HEK293T (cell line): ENCODE data around the gene CENATAC.

Experiments used
- CTCF ChIA-PET: fragments of 350-600 bp; formaldehyde crosslinking; extraction: SDS; loops from one replicate; lab custom pipeline; 2021; ENCODE audit warnings: antibody characterized with exemption, inconsistent platforms; lab: Yijun Ruan, JAX
- POLR2A ChIA-PET: fragments of 350-600 bp; formaldehyde crosslinking; extraction: SDS; loops from one replicate; lab custom pipeline; 2020; ENCODE audit warnings: antibody characterized with exemption, inconsistent platforms; lab: Yijun Ruan, JAX
- DNase-seq: peaks from one replicate; pipeline ENCODE4 v3.0.0; 2012; ENCODE audit warnings: mixed read lengths; ENCODE audit errors: extremely low spot score
- ARNT ChIP-seq: fragments of 450-650 bp; IDR thresholded peaks from 2 replicates; pipeline ENCODE4 v1.6.1; 2017; ENCODE audit warnings: mild to moderate bottlenecking
- BHLHE40 ChIP-seq: fragments of 450-650 bp; IDR thresholded peaks from 2 replicates; pipeline ENCODE4 v1.6.1; 2016; ENCODE audit warnings: mild to moderate bottlenecking, moderate library complexity, borderline replicate concordance
- CTBP1 ChIP-seq: fragments of 450-650 bp; IDR thresholded peaks from 2 replicates; pipeline ENCODE4 v1.6.1; 2016; ENCODE audit warnings: borderline replicate concordance
- ELF4 ChIP-seq: fragments of 450-650 bp; IDR thresholded peaks from 2 replicates; pipeline ENCODE4 v1.6.1; 2017; ENCODE audit warnings: antibody characterized with exemption
- FOXA1 ChIP-seq: fragments of 450-650 bp; IDR thresholded peaks from 2 replicates; pipeline ENCODE4 v1.6.1; 2016; ENCODE audit warnings: mild to moderate bottlenecking
- FOXK2 ChIP-seq: fragments of 450-650 bp; IDR thresholded peaks from 2 replicates; pipeline ENCODE4 v1.6.1; 2016; ENCODE audit warnings: mild to moderate bottlenecking
- FOXM1 ChIP-seq: fragments of 450-650 bp; IDR thresholded peaks from 2 replicates; pipeline ENCODE4 v1.6.1; 2017; ENCODE audit warnings: mild to moderate bottlenecking, borderline replicate concordance
- HDGF ChIP-seq: fragments of 450-650 bp; IDR thresholded peaks from 2 replicates; pipeline ENCODE4 v1.6.1; 2017; ENCODE audit warnings: antibody characterized with exemption, borderline replicate concordance
- L3MBTL2 ChIP-seq: fragments of 450-650 bp; conservative IDR thresholded peaks from 2 replicates; pipeline ENCODE4 v1.6.1; 2016; ENCODE audit warnings: mild to moderate bottlenecking
- LEF1 ChIP-seq: fragments of 450-650 bp; IDR thresholded peaks from 2 replicates; pipeline ENCODE4 v1.6.1; 2017; ENCODE audit warnings: mild to moderate bottlenecking, borderline replicate concordance
- NFRKB ChIP-seq: fragments of 450-650 bp; IDR thresholded peaks from 2 replicates; pipeline ENCODE4 v1.6.1; 2016; ENCODE audit warnings: mild to moderate bottlenecking, moderate library complexity
- SP1 ChIP-seq: fragments of 450-650 bp; IDR thresholded peaks from 2 replicates; pipeline ENCODE4 v1.6.1; 2017
- SUZ12 ChIP-seq: fragments of 450-650 bp; IDR thresholded peaks from 2 replicates; pipeline ENCODE4 v1.6.1; 2016; ENCODE audit warnings: mild to moderate bottlenecking
- TARDBP ChIP-seq: fragments of 450-650 bp; IDR thresholded peaks from 2 replicates; pipeline ENCODE4 v1.6.1; 2016
- ZNF384 ChIP-seq: fragments of 450-650 bp; IDR thresholded peaks from 2 replicates; pipeline ENCODE4 v1.6.1; 2016
- TF ChIP-seq, protein P1 (sequence below): fragments of 450-650 bp; IDR thresholded peaks from 2 replicates; pipeline ENCODE4 v1.6.1; 2016

Gene CENATAC

GRCh38 chr11:119047205-119047604, 49.3 kb downstream of the CENATAC start:
- TF ChIP-seq FOXK2 (no peak), SUZ12 (no peak), LEF1 (no peak), BHLHE40 (no peak), ARNT (no peak), FOXM1 (no peak), ZNF384 (no peak), L3MBTL2 (no peak), SP1 (no peak), FOXA1 (no peak)
- no peak for DNase-seq
- CTCF ChIA-PET: interaction anchor here (0.8 kb wide), 1 partner anchor 12 kb away, joined by 3 read pairs; no protein-coding TSS in a partner anchor
- POLR2A ChIA-PET: interaction anchor here (1.1 to 1.2 kb wide), 3 partner anchors 9 to 47 kb away, joined by 4 to 6 read pairs (median 5); partner anchors contain the start of gene HYOU1

GRCh38 chr11:119048644-119049043, 50.7 kb downstream of the CENATAC start:
- DNase-seq: no peak
- TF ChIP-seq LEF1 (no peak), BHLHE40 (no peak), NFRKB (no peak), L3MBTL2 (no peak), ARNT (no peak), FOXM1 (no peak), HDGF (no peak), ZNF384 (no peak), FOXA1 (no peak), SP1 (no peak), ELF4 (no peak), TARDBP (no peak), CTBP1 (no peak), FOXK2 (no peak), SUZ12 (no peak)
- TF ChIP-seq, protein P1, sequence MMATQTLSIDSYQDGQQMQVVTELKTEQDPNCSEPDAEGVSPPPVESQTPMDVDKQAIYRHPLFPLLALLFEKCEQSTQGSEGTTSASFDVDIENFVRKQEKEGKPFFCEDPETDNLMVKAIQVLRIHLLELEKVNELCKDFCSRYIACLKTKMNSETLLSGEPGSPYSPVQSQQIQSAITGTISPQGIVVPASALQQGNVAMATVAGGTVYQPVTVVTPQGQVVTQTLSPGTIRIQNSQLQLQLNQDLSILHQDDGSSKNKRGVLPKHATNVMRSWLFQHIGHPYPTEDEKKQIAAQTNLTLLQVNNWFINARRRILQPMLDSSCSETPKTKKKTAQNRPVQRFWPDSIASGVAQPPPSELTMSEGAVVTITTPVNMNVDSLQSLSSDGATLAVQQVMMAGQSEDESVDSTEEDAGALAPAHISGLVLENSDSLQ: no peak
- ChIA-PET CTCF (no interaction called here), POLR2A (interaction anchor here (1.2 kb wide), 1 partner anchor 8 kb away, joined by 6 read pairs; the partner anchor contains the start of gene HYOU1)

DNA sequence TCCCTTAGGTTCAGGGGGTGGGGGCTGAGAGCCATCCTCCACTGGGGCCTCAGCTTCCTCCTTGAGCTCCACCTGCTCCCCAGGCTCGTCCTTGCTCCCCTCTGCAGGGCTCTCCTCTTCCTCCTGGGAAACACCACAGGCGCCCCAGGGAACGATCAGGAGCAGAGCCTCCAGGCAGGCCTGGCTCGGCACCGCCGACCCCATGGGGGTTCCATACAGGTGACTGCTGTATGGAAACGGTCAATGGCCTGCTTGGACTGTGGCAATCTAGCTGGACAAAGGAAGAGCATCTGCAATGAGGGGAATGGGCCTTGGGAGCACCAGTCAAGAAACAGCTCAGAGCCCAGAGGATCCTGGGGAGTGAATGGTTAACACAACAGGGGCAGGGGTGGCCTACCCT, 51.1 kb downstream of the CENATAC start:
- no peak for DNase-seq
- TF ChIP-seq FOXA1: no peak
- TF ChIP-seq SUZ12: no peak
- TF ChIP-seq BHLHE40: no peak
- no peak for TF ChIP-seq ELF4
- TF ChIP-seq ZNF384: no peak
- no peak for TF ChIP-seq TARDBP
- no peak for TF ChIP-seq FOXM1
- TF ChIP-seq, protein P1: no peak
- TF ChIP-seq NFRKB: no peak
- TF ChIP-seq L3MBTL2: no peak
- no peak for TF ChIP-seq ARNT
- no peak for TF ChIP-seq SP1
- no peak for TF ChIP-seq FOXK2
- TF ChIP-seq HDGF: no peak
- no peak for TF ChIP-seq LEF1
- ChIA-PET POLR2A (no interaction called here), CTCF (no interaction called here)

DNA sequence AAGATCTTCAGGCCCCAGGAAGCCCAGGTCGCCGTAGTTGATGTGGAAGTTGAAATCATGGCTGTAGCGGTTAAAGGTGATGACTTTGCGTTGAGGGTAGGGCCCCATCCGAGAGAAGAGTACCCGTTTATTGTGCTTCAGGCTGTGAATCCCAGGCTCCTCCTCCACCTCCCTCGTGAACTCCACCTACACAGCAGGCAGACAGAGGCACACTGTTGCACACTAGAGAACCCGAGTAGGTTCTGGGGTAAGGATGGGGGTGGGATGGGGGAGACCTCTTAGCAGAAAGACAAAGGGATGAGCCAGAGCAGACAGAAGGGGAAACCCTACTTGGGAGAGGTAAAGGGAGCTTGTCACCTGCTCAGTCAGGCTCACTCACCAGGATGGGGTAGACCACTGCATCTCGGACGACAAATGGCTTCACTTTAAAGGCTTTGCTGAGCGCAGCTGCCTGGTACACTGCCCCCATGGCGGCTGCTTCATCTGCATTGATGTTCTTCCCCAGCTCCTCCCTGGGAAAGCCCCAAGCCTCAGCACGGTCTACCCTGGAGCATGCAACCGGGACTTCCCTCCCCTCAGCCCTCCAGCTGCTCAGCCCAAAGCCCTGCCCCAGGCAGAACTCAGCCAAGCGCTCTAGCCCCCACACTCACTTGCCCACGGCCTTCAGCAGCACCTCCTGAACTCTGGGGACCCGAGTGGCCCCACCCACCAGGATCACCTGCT, 53.7 kb downstream of the CENATAC start:
- ChIA-PET POLR2A (interaction anchor here (0.9 kb wide), 1 partner anchor 266 kb away, joined by 3 read pairs; the partner anchor contains the start of gene MCAM), CTCF (no interaction called here)
- DNase-seq: no peak

GRCh38 chr11:119052163-119052814, 54.4 kb downstream of the CENATAC start:
- ChIA-PET CTCF (no interaction called here), POLR2A (no interaction called here)

More for the DNA sequence above, 53.7 kb downstream of the CENATAC start:
- TF ChIP-seq HDGF (no peak), ELF4 (no peak), BHLHE40 (no peak), FOXM1 (no peak), NFRKB (no peak), LEF1 (no peak), SUZ12 (no peak), CTBP1 (no peak), L3MBTL2 (no peak), FOXA1 (no peak), ZNF384 (no peak), ARNT (no peak), FOXK2 (no peak), TARDBP (no peak), SP1 (no peak)
- TF ChIP-seq, protein P1: no peak

More at GRCh38 chr11:119052163-119052814, 54.4 kb downstream of the CENATAC start:
- TF ChIP-seq ARNT (no peak), BHLHE40 (no peak), FOXA1 (no peak), SP1 (no peak), TARDBP (no peak), FOXM1 (no peak), HDGF (no peak), NFRKB (no peak), CTBP1 (no peak), SUZ12 (no peak), ZNF384 (no peak), L3MBTL2 (no peak), LEF1 (no peak), ELF4 (no peak), FOXK2 (no peak)
- TF ChIP-seq, protein P1: no peak
- DNase-seq: no peak
